Ectodermal cell (in vitro differentiated cells): ENCODE measurements around the gene MEG3.

Experiments used
- H3K27ac ChIP-seq: 2 replicates; pipeline ENCODE4 v1.7.0; 2013; ENCODE audit warnings: mild to moderate bottlenecking, low read depth, low read length; ENCODE audit not compliant: insufficient read depth, poor library complexity, severe bottlenecking
- H3K27me3 ChIP-seq: 2 replicates; pipeline ENCODE4 v1.7.0; 2013; ENCODE audit warnings: mild to moderate bottlenecking, low read length; ENCODE audit not compliant: insufficient read depth, control insufficient read depth, poor library complexity, severe bottlenecking
- H3K36me3 ChIP-seq: one replicate; pipeline ENCODE4 v1.7.0; 2013; ENCODE audit warnings: low read length; ENCODE audit not compliant: control insufficient read depth, insufficient read depth
- H3K4me1 ChIP-seq: one replicate; pipeline ENCODE4 v1.7.0; 2013; ENCODE audit warnings: low read length; ENCODE audit not compliant: control insufficient read depth, insufficient read depth
- H3K4me3 ChIP-seq: 2 replicates; pipeline ENCODE4 v1.7.0; 2013; ENCODE audit warnings: low read depth, low read length, control low read depth; ENCODE audit not compliant: insufficient read depth
- H3K9me3 ChIP-seq: 2 replicates; pipeline ENCODE4 v1.7.0; 2013; ENCODE audit warnings: mild to moderate bottlenecking, low read length, moderate library complexity; ENCODE audit not compliant: control insufficient read depth
- WGBS, 2 experiments: methylation state at CpG; one replicate each; pipeline ENCODE4 v1.1.7; 2013; ENCODE audit warnings: missing lambda C conversion rate in 2 of 2; 5-methylcytosine and 5-hydroxymethylcytosine counted together

The MEG3 gene

DNA sequence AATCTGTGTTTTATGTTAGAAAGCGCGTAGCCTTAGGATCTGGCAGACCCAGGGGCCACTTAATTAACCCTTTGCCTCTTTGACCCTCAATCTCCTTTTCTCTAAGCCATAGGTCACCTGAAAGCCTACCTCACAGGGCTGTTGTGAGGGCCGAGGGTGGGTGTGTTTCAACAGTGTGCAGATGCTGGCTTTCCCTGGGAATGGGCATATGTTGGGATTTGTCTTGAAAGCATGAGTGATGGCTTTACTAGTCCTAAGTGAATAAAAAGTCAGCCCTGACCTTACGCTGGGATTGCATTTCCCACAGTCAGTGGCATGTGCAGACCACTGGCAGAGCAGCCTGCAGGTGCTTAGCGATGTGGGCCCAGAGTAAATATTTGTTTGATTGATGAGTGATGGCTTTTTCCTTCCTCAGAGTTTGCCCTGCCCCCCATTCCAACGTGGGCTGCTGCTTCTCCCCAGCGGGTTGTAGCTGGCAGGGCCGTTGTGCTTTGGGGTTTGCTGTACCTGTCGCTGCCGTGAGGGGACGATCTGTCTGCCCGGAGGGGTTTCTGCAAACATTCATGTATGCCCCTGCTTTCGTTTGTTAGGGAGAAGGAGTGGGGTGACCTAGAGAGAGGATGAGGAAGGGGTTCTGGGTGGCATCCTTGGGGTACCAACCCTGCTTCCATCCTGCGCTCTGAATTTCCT is 31.5 kb downstream of the MEG3 start:
- peaks cover 5% of the 10 kb centered on the region for H3K4me1 ChIP-seq
- no peaks in the 10 kb centered on the region for H3K9me3 ChIP-seq
- no peak overlapping the region for H3K27ac ChIP-seq
- no peaks in the 10 kb centered on the region for H3K36me3 ChIP-seq
- no peaks in the 10 kb centered on the region for H3K27me3 ChIP-seq
- no peak overlapping the region for H3K4me3 ChIP-seq
- WGBS, 2 experiments: 88 to 90% methylated on average over 14 of the region's 14 CpGs

- Histone ChIP-seq H3K36me3 (no peaks in the 10 kb centered on the region), H3K27me3 (no peaks in the 10 kb centered on the region), H3K4me1 (peaks cover 5% of the 10 kb centered on the region), H3K9me3 (no peaks in the 10 kb centered on the region), H3K27ac (no peak overlapping the region), H3K4me3 (no peak overlapping the region)
- WGBS, 2 experiments: 87 to 89% methylated on average over 17 of the region's 17 CpGs
Measured at GRCh38 chr14:100857923-100858837, 32.3 kb downstream of the MEG3 start.

DNA sequence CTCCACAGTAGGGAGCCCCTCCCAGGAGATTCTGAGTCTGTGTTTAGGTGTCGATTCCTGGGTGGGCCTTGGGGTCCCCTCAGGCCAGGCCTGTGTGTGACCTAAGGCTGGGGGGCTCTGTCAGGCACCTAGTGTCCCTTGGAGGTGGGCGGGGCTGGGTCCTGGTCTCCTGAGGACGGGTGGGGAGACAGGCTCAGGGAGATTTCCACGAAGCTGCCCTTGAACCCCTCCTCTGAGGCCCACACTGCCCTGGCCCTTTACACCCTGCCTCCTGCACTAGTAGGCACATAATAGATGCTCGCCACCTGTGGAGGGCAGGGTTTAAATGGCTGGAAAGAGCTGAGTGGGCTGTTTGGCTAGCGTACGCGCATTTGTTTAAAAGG is 32.9 kb downstream of the MEG3 start:
- Histone ChIP-seq H3K27ac (no peak overlapping the region), H3K4me3 (no peak overlapping the region), H3K4me1 (peaks cover 5% of the 10 kb centered on the region), H3K36me3 (no peaks in the 10 kb centered on the region), H3K9me3 (no peaks in the 10 kb centered on the region), H3K27me3 (no peaks in the 10 kb centered on the region)
- WGBS, 2 experiments: 92 to 93% methylated on average over 8 of the region's 8 CpGs

DNA sequence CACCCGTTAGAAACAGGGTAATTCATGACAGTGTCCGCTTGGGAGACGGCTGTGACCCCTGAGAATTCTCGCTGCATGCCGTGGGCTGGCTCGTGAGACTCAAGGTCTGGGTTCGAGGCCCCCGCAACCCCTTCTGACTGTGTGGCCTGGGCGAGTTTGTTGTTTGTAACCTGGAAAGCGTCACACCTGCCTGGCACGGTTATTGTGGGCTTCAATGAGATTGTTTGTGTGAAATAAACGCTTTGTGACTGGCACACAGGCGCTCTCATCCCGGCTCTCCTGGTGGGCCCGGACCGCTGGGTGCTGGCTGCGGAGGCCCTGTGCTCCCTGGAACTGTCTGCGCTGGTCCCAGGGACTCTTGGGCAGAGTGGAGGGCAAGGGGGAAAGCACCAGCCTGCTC is 33.9 kb downstream of the MEG3 start:
- Histone ChIP-seq H3K27me3 (no peaks in the 10 kb centered on the region), H3K9me3 (no peaks in the 10 kb centered on the region), H3K4me3 (no peak overlapping the region), H3K36me3 (no peaks in the 10 kb centered on the region), H3K27ac (no peak overlapping the region), H3K4me1 (peaks cover 5% of the 10 kb centered on the region)
- 93 to 95% methylated on average over 18 of the region's 18 CpGs for WGBS, 2 experiments

DNA sequence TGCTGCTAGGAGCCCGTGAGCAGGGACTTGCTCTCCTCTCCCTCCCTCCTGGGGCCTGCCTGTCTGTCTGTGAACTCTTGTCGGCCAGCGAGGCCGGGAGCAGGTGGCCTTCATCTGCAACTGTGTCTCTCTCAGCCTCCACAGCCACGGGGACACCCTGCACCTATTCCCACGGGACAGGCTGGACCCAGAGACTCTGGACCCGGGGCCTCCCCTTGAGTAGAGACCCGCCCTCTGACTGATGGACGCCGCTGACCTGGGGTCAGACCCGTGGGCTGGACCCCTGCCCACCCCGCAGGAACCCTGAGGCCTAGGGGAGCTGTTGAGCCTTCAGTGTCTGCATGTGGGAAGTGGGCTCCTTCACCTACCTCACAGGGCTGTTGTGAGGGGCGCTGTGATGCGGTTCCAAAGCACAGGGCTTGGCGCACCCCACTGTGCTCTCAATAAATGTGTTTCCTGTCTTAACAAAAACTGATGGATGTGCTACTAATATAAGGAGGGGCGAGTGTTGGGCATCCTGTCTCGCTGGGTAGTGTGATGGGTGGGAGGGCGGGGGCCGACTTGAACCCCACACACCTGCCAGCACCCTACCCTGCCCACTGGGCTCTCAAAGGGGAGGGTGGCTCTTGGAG is 34.8 kb downstream of the MEG3 start:
- Histone ChIP-seq H3K27me3 (no peaks in the 10 kb centered on the region), H3K9me3 (no peaks in the 10 kb centered on the region), H3K36me3 (no peaks in the 10 kb centered on the region), H3K27ac (no peak overlapping the region), H3K4me1 (peaks cover 5% of the 10 kb centered on the region), H3K4me3 (no peak overlapping the region)
- 90 to 93% methylated on average over 19 of the region's 19 CpGs for WGBS, 2 experiments

GRCh38 chr14:100861188-100861936 is 35.4 kb downstream of the MEG3 start:
- 93% methylated on average over 16 of the region's 16 CpGs for WGBS, 2 experiments
- no peaks in the 10 kb centered on the region for H3K27me3 ChIP-seq

DNA sequence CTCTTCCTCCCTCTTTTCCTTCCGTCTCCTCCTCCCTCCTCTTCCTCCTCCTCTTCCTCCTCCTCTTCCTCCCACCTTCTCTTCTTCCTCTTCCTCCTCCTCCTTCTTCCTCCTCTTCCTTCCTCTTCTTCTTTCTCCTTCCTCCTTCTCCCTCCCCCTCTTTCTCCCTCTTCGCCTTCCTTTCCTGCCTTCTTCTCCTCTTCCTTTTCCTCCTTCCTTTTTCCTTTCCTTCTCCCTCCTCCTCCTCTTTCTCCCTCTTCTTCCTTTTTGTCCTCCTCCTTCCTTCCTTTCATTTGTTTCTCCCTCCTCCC is 36.0 kb downstream of the MEG3 start:
- Histone ChIP-seq H3K4me1 (peaks cover 12% of the 10 kb centered on the region), H3K4me3 (no peak overlapping the region), H3K27ac (no peak overlapping the region), H3K27me3 (no peaks in the 10 kb centered on the region), H3K36me3 (no peaks in the 10 kb centered on the region), H3K9me3 (no peaks in the 10 kb centered on the region)
- 95 to 96% methylated on average over 2 of the region's 2 CpGs for WGBS, 2 experiments

More at GRCh38 chr14:100861188-100861936, 35.4 kb downstream of the MEG3 start:
- Histone ChIP-seq H3K27ac (no peak overlapping the region), H3K4me3 (no peak overlapping the region), H3K36me3 (no peaks in the 10 kb centered on the region), H3K9me3 (no peaks in the 10 kb centered on the region), H3K4me1 (peaks cover 12% of the 10 kb centered on the region)

DNA sequence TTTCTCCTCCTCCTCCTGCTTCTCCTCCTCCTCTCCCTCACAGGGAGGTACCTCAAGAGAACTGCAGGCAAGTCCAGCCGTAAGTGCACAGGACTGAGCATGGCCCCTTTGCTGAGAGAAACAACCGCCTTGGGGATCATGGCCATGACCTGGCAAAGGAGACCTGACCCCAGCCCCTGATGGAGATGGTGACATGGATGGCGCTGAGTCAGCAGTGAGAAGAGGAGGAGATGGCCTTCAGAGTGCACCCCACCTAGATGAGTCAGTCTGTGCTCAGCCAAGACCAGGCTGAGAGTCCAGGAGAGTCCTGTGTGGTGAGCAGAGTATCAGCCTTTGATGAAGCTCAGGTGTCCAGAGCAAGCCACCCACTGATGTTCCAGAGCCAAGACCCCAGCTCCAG is 36.4 kb downstream of the MEG3 start:
- H3K4me1 ChIP-seq: peaks cover 12% of the 10 kb centered on the region
- H3K36me3 ChIP-seq: no peaks in the 10 kb centered on the region
- no peaks in the 10 kb centered on the region for H3K27me3 ChIP-seq
- WGBS, 2 experiments: 63 to 64% methylated on average over 3 of the region's 3 CpGs
- no peak overlapping the region for H3K27ac ChIP-seq
- H3K9me3 ChIP-seq: no peaks in the 10 kb centered on the region
- no peak overlapping the region for H3K4me3 ChIP-seq

GRCh38 chr14:100862793-100863192 is 36.9 kb downstream of the MEG3 start:
- Histone ChIP-seq H3K4me3 (no peak overlapping the region), H3K27me3 (no peaks in the 10 kb centered on the region), H3K27ac (no peak overlapping the region), H3K4me1 (peaks cover 12% of the 10 kb centered on the region), H3K9me3 (no peaks in the 10 kb centered on the region), H3K36me3 (no peaks in the 10 kb centered on the region)
- 94 to 95% methylated on average over 2 of the region's 2 CpGs for WGBS, 2 experiments

DNA sequence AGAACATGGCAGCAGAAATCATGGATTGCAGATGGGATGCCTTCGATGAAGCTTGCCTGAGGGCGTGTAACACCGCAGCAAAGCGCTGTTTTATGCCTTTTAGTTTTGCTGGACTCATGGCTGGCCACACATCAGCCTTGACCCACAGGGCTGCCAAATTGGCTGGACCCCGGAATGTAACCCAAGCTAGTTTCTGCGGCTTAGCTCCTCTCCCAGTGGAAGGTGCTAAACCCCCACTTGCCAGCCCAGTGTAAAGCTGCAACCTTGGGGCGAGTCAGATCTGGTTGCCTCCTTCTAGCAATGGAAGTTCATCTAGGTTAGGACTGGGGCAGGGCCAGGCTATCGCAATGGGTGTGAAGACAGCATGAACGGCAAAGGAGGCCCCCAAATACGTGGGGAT is 38.3 kb downstream of the MEG3 start:
- WGBS, 2 experiments: 93 to 95% methylated on average over 10 of the region's 10 CpGs
- no peaks in the 10 kb centered on the region for H3K36me3 ChIP-seq
- H3K4me3 ChIP-seq: no peak overlapping the region

More for the DNA sequence above, 38.3 kb downstream of the MEG3 start:
- H3K27me3 ChIP-seq: no peaks in the 10 kb centered on the region
- H3K27ac ChIP-seq: no peak overlapping the region
- H3K9me3 ChIP-seq: no peaks in the 10 kb centered on the region
- H3K4me1 ChIP-seq: peaks cover 7% of the 10 kb centered on the region
